HuH-7 (cell line): ENCODE results near the gene UCKL1.
"Not testable (repeated sequence)": the region's sequence is repeated elsewhere in the genome, so short reads cannot be mapped to it uniquely, and the experiment has no call there.

ENCODE experiments used
- DNase-seq: peaks from one replicate; pipeline ENCODE4 v3.0.0; 2011; ENCODE audit warnings: low spot score

UCKL1 gene

GRCh38 chr20:63942969-63943807 lies 13.0 kb downstream of the UCKL1 start:
- no peak for DNase-seq

GRCh38 chr20:63942250-63942951 lies 13.8 kb downstream of the UCKL1 start:
- DNase-seq = no peak

- no peak for DNase-seq
Observed at GRCh38 chr20:63941282-63942081, 14.7 kb downstream of the UCKL1 start.

- no peak for DNase-seq
Observed at GRCh38 chr20:63940472-63941266, 15.5 kb downstream of the UCKL1 start.

GRCh38 chr20:63940071-63940471 lies 16.1 kb downstream of the UCKL1 start:
- no peak for DNase-seq

GRCh38 chr20:63939061-63939935 lies 16.9 kb downstream of the UCKL1 start:
- DNase-seq = no peak

GRCh38 chr20:63937596-63937995 lies 18.6 kb downstream of the UCKL1 start:
- DNase-seq = no peak

GRCh38 chr20:63935447-63935846 lies 20.8 kb downstream of the UCKL1 start:
- no peak for DNase-seq

- DNase-seq = no peak
Observed at GRCh38 chr20:63934271-63935068, 21.7 kb downstream of the UCKL1 start.

- no peak for DNase-seq
Observed at GRCh38 chr20:63933646-63934045, 22.6 kb downstream of the UCKL1 start.

- DNase-seq = no peak
Observed at GRCh38 chr20:63932606-63933160, 23.5 kb downstream of the UCKL1 start.

- no peak for DNase-seq
Observed at GRCh38 chr20:63931735-63932134, 24.5 kb downstream of the UCKL1 start.

- no peak for DNase-seq
Observed at GRCh38 chr20:63930971-63931553, 25.2 kb downstream of the UCKL1 start.

GRCh38 chr20:63929473-63929883 lies 26.7 kb downstream of the UCKL1 start:
- DNase-seq = not testable (repeated sequence)

GRCh38 chr20:63929071-63929470 lies 27.1 kb downstream of the UCKL1 start:
- DNase-seq = no peak

- no peak for DNase-seq
Observed at GRCh38 chr20:63926298-63926697, 29.9 kb downstream of the UCKL1 start.

- DNase-seq = no peak
Observed at GRCh38 chr20:63924241-63924640, 32.0 kb downstream of the UCKL1 start.

GRCh38 chr20:63923651-63924050 lies 32.6 kb downstream of the UCKL1 start:
- DNase-seq = no peak

- no peak for DNase-seq
Observed at GRCh38 chr20:63920226-63920625, 36.0 kb downstream of the UCKL1 start.
